Activated CD4-positive, alpha-beta T cell treated with anti-CD3 and anti-CD28 coated beads, Interleukin-2, Interleukin-6, amounts not matched to agents 100 ng/mL and 50 ng/mL, durations not matched to agents 16 hours and 8 hours (primary cell): ENCODE measurements around the gene TCEAL5.
A peak's percentile ranks its signal among the peaks of the same experiment; 100 is the strongest.
"Not testable (repeated sequence)": the region's sequence is repeated elsewhere in the genome, so short reads cannot be mapped to it uniquely, and the experiment has no call there.

Experiments used
- DNase-seq: peaks from one replicate; pipeline ENCODE4 v3.0.0-alpha.2; 2020

TCEAL5 gene

GRCh38 chrX:103276581-103277002 is at the start of gene TCEAL5:
TSS of gene TCEAL5 (minus strand) at chrX:103276750. CDS start at chrX:103274563, 2,187 bp downstream.
- DNase-seq: no peak

GRCh38 chrX:103311399-103311780 is 34.8 kb upstream of the TCEAL5 start:
- DNase-seq: no peak

- peak; percentile 77 for DNase-seq
These were observed 34.2 kb upstream of the TCEAL5 start, which contains the start of gene BEX2 for GRCh38 chrX:103310555-103311398. TSS of gene BEX2 (minus strand) at chrX:103310990. CDS start at chrX:103309976, 1,014 bp downstream.

- no peak for DNase-seq
These were observed 33.5 kb upstream of the TCEAL5 start for GRCh38 chrX:103309860-103310554.

- not testable (repeated sequence) for DNase-seq
These were observed 29.1 kb upstream of the TCEAL5 start for GRCh38 chrX:103305666-103306065.

GRCh38 chrX:103304705-103305104 is 28.2 kb upstream of the TCEAL5 start:
- no peak for DNase-seq

GRCh38 chrX:103293118-103293517 is 16.6 kb upstream of the TCEAL5 start:
- DNase-seq: no peak

GRCh38 chrX:103279624-103280023 is 3.1 kb upstream of the TCEAL5 start:
- no peak for DNase-seq

GRCh38 chrX:103275947-103276567 is 493 bp downstream of the TCEAL5 start:
- DNase-seq: no peak

GRCh38 chrX:103274284-103274683 is 2.3 kb downstream of the TCEAL5 start:
- DNase-seq: no peak

- DNase-seq: no peak
These were observed 18.3 kb downstream of the TCEAL5 start for GRCh38 chrX:103258275-103258674.

- no peak for DNase-seq
These were observed 19.9 kb downstream of the TCEAL5 start for GRCh38 chrX:103256651-103257050.

- DNase-seq: peak; percentile 66
These were observed 21.5 kb downstream of the TCEAL5 start, which contains the start of gene TCEAL8 for GRCh38 chrX:103254921-103255493. TSS of gene TCEAL8 (minus strand) at chrX:103255155. CDS start at chrX:103253979, 1,176 bp downstream.

- peak; percentile 65 for DNase-seq
These were observed 22.3 kb downstream of the TCEAL5 start for GRCh38 chrX:103254171-103254824.

GRCh38 chrX:103253608-103254007 is 22.9 kb downstream of the TCEAL5 start:
- DNase-seq: no peak

- no peak for DNase-seq
These were observed 25.6 kb downstream of the TCEAL5 start for GRCh38 chrX:103250977-103251376.

GRCh38 chrX:103249805-103250204 is 26.7 kb downstream of the TCEAL5 start:
- no peak for DNase-seq

- DNase-seq: peak; percentile 13
These were observed 28.0 kb downstream of the TCEAL5 start for GRCh38 chrX:103248553-103248952.

- DNase-seq: no peak
These were observed 36.4 kb downstream of the TCEAL5 start for GRCh38 chrX:103240155-103240554.

- DNase-seq: no peak
These were observed 40.3 kb downstream of the TCEAL5 start for GRCh38 chrX:103236296-103236695.

GRCh38 chrX:103235608-103236007 is 40.9 kb downstream of the TCEAL5 start:
- not testable (repeated sequence) for DNase-seq

- no peak for DNase-seq
These were observed 41.7 kb downstream of the TCEAL5 start for GRCh38 chrX:103234869-103235268.
